GM19351 (cell line): ENCODE data around the gene C9orf50.
A peak's percentile ranks its signal among the peaks of the same experiment; 100 is the strongest.
"Not testable (repeated sequence)": the region's sequence is repeated elsewhere in the genome, so short reads cannot be mapped to it uniquely, and the experiment has no call there.

ENCODE experiments used
- ATAC-seq: cut with Tn5 transposase; IDR thresholded peaks from one replicate; pipeline ENCODE4 v1.9.1; 2021; ENCODE audit warnings: mild to moderate bottlenecking, moderate library complexity; ENCODE audit not compliant: unreplicated experiment

Gene C9orf50

DNA sequence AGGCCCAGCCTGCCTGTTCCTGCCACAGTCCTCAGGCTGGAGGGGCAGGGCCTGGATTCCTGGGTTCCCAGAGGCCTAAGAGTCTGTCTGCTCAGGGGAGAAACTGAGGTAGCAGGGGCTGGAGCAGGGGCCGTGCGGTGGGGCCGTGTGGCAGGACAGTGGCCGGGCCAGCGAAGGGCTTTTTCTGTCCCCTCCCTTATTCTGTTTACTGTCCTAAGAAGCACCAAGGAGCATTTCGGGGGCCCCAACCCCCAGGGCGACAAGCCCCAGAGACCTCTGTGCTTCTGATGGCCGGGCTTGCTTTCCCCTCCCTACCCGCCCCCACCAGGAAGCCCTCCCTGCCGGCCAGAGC, 27.8 kb upstream of the C9orf50 start:
- ATAC-seq = no peak

DNA sequence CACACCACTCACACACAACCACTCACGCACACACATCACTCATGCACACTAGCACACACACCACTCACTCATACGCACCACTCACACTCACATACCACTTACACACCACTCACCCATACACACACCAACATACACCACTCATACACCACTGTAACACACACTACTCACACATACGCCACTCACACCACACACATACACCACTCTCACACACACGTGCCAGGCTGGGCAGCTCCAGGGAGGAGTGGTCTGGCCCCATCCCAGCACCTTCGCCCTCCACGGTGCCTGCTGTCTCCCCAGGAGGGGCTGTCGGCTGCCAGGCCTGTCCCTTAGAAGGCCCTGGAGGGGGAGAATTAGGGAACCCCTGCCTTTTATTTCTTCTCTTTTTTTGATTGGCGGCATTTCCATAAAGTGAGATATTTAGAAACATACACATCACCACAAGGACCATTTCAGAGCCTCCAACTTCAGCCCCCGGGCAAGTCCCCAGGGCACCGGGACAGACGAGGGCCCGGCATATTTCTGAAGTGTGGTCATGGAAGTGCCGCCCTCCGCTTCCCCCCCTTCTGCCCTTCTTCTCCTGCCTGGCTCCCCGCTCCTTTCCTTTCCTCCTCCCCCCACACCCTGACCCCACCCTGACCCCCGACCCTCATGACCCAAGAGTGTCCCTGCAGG, 27.3 kb upstream of the C9orf50 start:
- no peak for ATAC-seq

GRCh38 chr9:129647635-129648034, 26.7 kb upstream of the C9orf50 start:
- no peak for ATAC-seq

DNA sequence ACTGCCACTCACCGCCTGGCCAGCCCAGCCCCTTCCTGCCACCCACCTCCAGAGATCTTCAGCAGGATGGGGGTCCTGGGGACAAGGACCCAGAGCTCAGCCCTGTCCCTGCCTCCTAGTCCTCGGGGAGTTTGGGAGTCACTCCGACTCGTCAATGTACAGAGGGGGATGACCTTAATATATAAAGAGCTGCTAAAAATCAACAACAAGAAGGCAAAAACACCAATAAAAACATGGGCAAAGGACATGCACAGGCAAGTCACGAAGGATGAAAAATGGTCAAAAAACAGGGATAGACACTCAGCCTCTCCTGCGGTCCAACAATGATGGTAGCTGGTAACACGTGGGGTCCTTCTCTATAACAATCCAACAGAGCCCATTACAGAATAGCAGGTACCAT, 25.8 kb upstream of the C9orf50 start:
- ATAC-seq = no peak

DNA sequence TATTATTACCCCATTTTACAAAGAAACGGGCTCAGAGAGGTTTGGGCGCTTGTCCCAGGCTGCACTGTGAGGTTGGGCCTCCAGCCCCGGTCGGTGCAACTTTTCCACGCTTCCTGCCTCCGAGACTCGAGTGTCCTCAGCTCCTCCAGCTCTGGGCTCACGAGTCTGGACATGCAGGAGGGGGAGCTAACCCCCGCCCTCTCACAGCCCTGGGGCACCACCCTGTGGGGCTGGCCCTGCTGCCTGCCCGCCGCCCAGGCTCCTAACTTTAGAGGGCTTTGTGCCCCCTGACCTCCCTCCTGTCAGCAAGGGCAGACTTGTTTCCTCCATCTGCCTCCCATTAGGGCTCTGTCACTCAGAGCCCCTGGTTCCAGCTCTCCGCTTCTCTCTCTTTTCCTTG, 25.4 kb upstream of the C9orf50 start:
- ATAC-seq = no peak

DNA sequence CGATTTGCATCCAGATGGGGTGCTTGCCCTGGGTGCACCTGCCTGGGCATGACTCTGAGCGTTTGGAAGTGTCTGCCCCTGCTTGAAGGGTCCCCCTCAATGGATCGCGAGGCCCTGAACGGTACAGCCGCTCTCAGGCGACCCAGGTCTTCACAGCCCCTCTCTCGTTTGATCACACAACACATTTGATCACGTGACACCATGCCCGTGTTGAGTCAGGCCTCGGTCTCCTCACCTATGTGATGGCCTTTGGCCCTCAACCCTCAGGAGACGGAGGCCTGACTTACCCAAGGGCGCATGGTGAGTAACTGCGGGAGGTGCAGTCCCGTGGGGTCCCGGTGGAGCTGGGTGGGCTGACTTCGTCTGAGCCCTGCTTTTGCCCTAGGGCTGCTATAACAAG, 24.0 kb upstream of the C9orf50 start:
- ATAC-seq = no peak

DNA sequence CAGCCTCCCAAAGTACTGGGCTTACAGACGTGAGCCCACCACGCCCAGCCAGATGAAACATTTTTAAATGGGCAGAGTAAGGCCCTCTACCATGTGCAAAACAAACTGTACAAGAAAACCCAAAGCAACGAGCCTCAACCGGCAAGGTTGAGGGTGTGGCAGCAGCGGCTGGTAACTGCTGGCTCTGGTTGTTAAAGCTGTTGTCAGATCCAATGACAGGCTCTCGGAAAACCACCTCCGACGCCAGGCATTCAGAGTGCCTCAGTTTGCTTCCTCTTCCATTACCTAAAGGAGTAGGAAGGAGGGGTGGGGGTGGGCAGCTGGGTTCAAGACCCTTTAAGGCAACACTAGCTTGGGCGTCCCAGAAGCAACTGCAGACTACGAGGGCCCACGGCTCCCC, 23.5 kb upstream of the C9orf50 start:
- ATAC-seq = no peak

GRCh38 chr9:129643706-129644105, 22.8 kb upstream of the C9orf50 start:
- no peak for ATAC-seq

DNA sequence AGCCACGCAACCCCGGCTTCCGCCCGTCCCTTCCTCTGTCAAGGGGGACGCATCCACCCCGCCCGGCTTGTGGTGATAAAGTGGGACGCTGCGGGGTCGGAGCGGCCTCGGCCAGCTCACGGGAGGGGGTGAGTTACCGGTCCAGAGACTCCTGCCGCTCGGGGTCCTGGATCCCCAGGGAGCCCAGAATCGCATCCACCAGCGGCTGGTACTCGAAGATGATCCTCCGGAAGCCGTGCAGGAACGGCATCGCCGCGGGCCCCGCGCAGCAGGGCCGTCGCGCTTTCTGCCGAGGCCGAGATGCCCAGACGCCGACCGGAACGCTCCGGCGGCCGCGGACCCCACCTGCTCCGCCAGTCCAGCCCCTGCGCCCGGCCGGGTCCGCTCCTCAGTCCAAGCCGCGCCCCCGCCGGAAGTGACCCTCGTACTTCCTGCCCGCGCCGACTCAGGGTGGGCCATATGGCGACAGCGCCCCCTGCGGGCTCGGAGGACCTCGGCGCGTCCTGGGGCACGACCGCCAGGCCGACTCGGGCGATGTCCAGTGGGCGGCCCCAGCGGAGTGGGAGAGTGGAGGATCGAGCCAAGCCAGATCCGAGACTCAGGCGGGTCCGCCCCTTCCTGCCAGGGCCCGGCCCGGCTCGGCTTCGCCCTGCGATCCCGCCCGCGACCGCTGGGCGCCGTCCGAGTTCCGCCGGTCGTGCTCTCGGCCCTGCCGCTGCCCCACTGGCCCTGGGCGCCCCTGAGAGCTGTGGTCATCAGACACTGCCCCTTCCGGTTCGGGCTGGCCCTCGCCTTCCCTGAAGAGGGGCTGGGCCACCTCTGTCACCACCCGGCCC, 21.1 kb upstream of the C9orf50 start, which contains the start of gene ASB6:
Gene ASB6, minus strand, starts transcription at position 402 of the 836 bp plus-strand sequence. Its CDS starts 152 bp downstream, at position 250.
- peak; percentile 92 for ATAC-seq

- no peak for ATAC-seq
Observed at GRCh38 chr9:129640871-129641749, 20.2 kb upstream of the C9orf50 start.

GRCh38 chr9:129640086-129640870, 19.4 kb upstream of the C9orf50 start:
- no peak for ATAC-seq

DNA sequence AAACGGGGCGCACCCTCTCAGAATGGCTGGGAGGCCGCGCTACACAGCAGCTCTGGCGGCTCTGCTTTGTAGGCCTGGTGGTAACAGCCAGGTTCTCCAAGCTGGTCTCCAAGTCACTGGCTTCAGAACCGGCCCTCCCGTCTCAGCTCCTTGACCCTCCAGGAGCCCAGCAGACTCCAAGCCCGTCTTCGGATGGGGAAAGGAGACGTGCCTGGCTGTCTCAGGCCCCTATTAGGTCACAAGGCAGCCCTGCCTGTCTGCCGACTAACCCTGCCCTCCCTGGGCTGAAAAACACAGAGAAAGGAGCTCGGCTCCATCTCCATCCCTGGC, 18.8 kb upstream of the C9orf50 start:
- no peak for ATAC-seq

DNA sequence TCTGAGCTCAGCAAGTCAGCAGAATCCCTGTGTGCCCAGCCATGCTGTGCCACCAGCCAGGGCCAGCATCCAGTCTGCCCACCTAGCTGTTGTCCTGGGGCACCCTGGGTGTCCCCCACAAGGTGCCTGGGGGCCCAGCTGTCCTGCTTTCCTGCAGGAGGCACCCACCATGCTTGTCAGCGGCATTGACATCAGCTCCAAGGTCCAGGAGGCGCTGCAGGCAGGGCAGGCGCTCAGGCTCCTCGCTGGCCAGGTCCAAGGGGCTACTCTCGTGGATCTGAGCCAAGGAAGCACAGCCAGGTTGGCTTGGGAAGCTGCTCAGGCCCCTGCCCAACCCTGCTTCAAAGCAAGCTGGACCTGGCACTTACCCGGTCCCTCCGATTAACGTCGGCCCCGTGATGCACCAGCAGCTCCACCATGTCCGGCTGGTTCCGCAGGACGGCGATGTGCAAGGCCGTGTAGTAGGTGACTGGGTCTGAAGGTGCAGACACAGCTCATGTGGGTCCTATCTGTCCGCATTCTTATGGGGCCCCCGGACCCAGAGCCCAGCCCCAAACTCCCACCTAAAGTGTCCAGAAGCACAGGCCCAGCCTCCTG, 18.2 kb upstream of the C9orf50 start:
- ATAC-seq = no peak

GRCh38 chr9:129637673-129638439, 17.0 kb upstream of the C9orf50 start:
- no peak for ATAC-seq

DNA sequence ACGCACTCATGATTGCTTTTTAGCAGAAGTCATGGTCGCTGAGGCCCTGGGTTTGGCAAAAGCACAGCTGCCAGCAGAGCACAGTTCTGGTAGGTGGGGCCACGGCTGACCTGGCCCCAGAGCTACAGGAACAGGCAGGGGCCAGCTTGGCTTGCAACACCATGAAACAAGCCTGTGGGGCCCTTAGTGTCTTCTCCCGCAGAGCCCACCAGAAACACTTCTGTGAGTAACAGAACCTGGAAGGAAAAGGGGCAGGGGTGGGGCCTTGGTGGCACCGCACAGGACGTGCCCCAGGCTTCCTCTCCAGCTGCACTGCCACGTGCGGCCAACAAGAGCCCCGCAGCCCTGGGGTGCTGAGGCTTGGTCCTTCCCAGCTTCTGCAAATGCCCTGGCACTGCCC, 16.2 kb upstream of the C9orf50 start:
- no peak for ATAC-seq

DNA sequence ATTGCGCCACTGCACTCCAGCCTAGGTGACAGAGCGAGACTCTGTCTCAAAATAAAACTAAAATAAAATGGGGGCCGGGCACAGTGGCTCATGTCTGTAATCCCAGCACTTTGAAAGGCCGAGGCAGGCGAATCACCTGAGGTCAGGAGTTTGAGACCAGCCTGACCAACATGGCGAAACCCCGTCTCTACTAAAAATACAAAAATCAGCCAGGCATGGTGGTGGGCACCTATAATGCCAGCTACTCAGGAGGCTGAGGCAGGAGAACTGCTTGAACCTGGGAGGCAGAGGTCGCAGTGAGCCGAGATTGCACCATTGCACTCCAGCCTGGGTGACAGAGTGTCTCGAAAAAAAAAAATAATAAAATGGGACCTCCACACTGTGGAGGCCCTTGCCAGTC, 15.4 kb upstream of the C9orf50 start:
- ATAC-seq = not testable (repeated sequence)

- no peak for ATAC-seq
Observed at GRCh38 chr9:129635099-129636065, 14.5 kb upstream of the C9orf50 start.

DNA sequence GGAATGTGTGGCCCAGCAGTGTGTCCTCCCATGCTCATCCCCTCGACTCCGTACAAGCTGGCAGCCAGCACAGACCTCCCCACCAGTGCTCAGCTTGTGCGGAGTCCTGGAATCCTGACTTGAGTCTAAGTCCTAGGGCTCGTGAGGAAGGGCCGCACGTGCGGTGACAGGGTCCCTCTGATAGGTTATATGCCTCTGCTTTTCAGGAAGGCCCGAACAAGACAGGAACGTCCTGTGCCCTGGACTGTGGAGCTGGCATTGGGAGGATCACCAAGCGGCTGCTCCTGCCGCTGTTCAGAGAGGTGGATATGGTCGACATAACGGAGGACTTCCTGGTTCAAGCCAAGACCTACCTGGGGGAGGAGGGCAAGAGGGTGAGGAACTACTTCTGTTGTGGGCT, 12.9 kb upstream of the C9orf50 start:
- no peak for ATAC-seq

DNA sequence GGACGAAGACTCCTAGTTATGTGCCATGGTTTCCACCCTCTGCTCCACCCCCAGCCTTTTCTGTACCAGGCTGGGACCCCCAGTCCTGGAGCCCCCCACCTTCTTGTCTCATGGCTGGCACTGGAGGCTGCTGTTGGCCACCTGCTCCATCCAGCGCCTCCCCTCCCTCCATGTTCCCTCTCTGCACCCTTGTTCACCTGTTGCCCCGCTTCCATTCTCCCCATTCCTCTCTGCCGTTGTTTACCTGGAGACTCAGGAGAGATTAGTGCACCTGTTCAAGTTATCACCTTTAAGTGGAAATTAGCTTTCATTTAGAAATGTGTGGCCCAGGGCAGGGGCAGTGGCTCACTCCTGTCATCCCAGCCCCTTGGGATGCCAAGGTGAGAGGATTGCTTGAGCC, 12.3 kb upstream of the C9orf50 start:
- ATAC-seq = no peak
